ENCODE data around the gene COG5.

COG5 gene

GRCh38 chr7:107472116-107472515 lies 91.6 kb downstream of the COG5 start:
- in situ Hi-C loops (cut with MboI; ENCODE audit: low pct_unique_long_range_greater_than_20kb, low sequenced_read_pairs, unreplicated experiment), result no loop called here
- no peak for DNase-seq (ENCODE audit: low spot score)
- TF ChIP-seq CTCF (IDR thresholded peaks at IDR 0.05; ENCODE audit: extremely low read depth, insufficient read depth, missing control alignments), result no peak

- DNase-seq (ENCODE audit: low spot score), result no peak
- TF ChIP-seq CTCF (IDR thresholded peaks at IDR 0.05; ENCODE audit: extremely low read depth, insufficient read depth, missing control alignments), result no peak
- in situ Hi-C loops (cut with MboI; ENCODE audit: low pct_unique_long_range_greater_than_20kb, low sequenced_read_pairs, unreplicated experiment), result no loop called here
Measured at GRCh38 chr7:107471292-107472070, 92.2 kb downstream of the COG5 start.

GRCh38 chr7:107469929-107470328 lies 93.8 kb downstream of the COG5 start, which contains the start of gene GPR22:
TSS of gene GPR22 (plus strand) at chr7:107470057. CDS start at chr7:107474061, 4,004 bp downstream.
- TF ChIP-seq CTCF (IDR thresholded peaks at IDR 0.05; ENCODE audit: extremely low read depth, insufficient read depth, missing control alignments), result no peak
- in situ Hi-C loops (cut with MboI; ENCODE audit: low pct_unique_long_range_greater_than_20kb, low sequenced_read_pairs, unreplicated experiment), result loop anchor here (10.0 kb wide), 1 partner anchor 255 kb away; no protein-coding TSS in a partner anchor
- no peak for DNase-seq (ENCODE audit: low spot score)

GRCh38 chr7:107468824-107469223 lies 94.9 kb downstream of the COG5 start:
- no peak for TF ChIP-seq CTCF (IDR thresholded peaks at IDR 0.05; ENCODE audit: extremely low read depth, insufficient read depth, missing control alignments)
- in situ Hi-C loops (cut with MboI; ENCODE audit: low pct_unique_long_range_greater_than_20kb, low sequenced_read_pairs, unreplicated experiment), result loop anchor here (10.0 kb wide), 1 partner anchor 256 kb away; no protein-coding TSS in a partner anchor
- DNase-seq (ENCODE audit: low spot score), result no peak

- TF ChIP-seq CTCF (IDR thresholded peaks at IDR 0.05; ENCODE audit: extremely low read depth, insufficient read depth, missing control alignments), result no peak
- in situ Hi-C loops (cut with MboI; ENCODE audit: low pct_unique_long_range_greater_than_20kb, low sequenced_read_pairs, unreplicated experiment), result loop anchor here (10.0 kb wide), 1 partner anchor 257 kb away; no protein-coding TSS in a partner anchor
- DNase-seq (ENCODE audit: low spot score), result no peak
Measured at GRCh38 chr7:107467972-107468371, 95.7 kb downstream of the COG5 start.

GRCh38 chr7:107464666-107465226 lies 99.0 kb downstream of the COG5 start:
- DNase-seq (ENCODE audit: low spot score), result no peak
- no peak for TF ChIP-seq CTCF (IDR thresholded peaks at IDR 0.05; ENCODE audit: extremely low read depth, insufficient read depth, missing control alignments)
- in situ Hi-C loops (cut with MboI; ENCODE audit: low pct_unique_long_range_greater_than_20kb, low sequenced_read_pairs, unreplicated experiment), result loop anchor here (10.0 kb wide), 1 partner anchor 260 kb away; no protein-coding TSS in a partner anchor

Data from GM13977 (cell line).